ENCODE measurements around the gene SHISAL1. TPM values are rescaled to one million over a fixed set of nuclear protein-coding genes. Genes with fewer than 3 reads are reported as not detected.

Gene SHISAL1
- total RNA-seq, 1 experiment from 2014 or later, result 2.9 TPM

GRCh38 chr22:44291674-44292360, 20.9 kb downstream of the SHISAL1 start:
- Mint-ChIP-seq H3K36me3 (ENCODE audit: insufficient read depth in 1 of 3, low read depth in 3 of 3) (peaks cover 5 to 12% (median 6%) of the 10 kb centered on the region in 3 experiments; a peak in 6 of 7 replicates), H3K27ac (peak overlapping the region in 2 of 3 experiments; percentile 29 to 90; a peak in 3 of 7 replicates), H3K27me3 (ENCODE audit: low read depth) (no peaks in the 10 kb centered on the region; the same call in 1 of the 2 replicates), H3K4me1 (peaks cover 35 to 39% of the 10 kb centered on the region in 2 experiments), H3K9me3 (peaks cover 18 to 20% of the 10 kb centered on the region in 2 experiments), H3K4me3 (no peak overlapping the region)
- Histone ChIP-seq H2BK120ac (ENCODE audit: low read depth, low read length, poor library complexity, severe bottlenecking) (no peak overlapping the region), H4K8ac (replicated peaks; ENCODE audit: insufficient read length, low read depth, low read length) (no peak overlapping the region), H2BK5ac (ENCODE audit: insufficient read length, low read length) (no peak overlapping the region), H2AK5ac (ENCODE audit: insufficient read length, low read length) (no peak overlapping the region), H3K79me1 (ENCODE audit: insufficient read depth, low read depth, low read length, poor library complexity, severe bottlenecking) (no peaks in the 10 kb centered on the region), H3K27me3 (ENCODE audit: insufficient read depth, low read length) (no peaks in the 10 kb centered on the region), H3K27ac (ENCODE audit: insufficient read length, low read depth, low read length) (no peak overlapping the region), H3K4me1 (ENCODE audit: insufficient read depth, low read length) (no peaks in the 10 kb centered on the region; the same call in 1 of the 2 replicates), H3K4ac (ENCODE audit: low read depth, low read length) (no peak overlapping the region), H3K23me2 (ENCODE audit: insufficient read length, low read depth, low read length, poor library complexity, severe bottlenecking) (no peaks in the 10 kb centered on the region), H3K4me2 (ENCODE audit: insufficient read depth, insufficient read length, low read length) (no peak overlapping the region), H4K91ac (ENCODE audit: insufficient read length, low read depth, low read length) (no peak overlapping the region), H3K14ac (ENCODE audit: insufficient read depth, low read length) (peak overlapping the region; percentile 2; the same call in 1 of the 2 replicates), H4K20me1 (ENCODE audit: control insufficient read depth, insufficient read depth, insufficient read length) (no peaks in the 10 kb centered on the region), H3K9me3 (ENCODE audit: control insufficient read depth, low read depth, low read length) (no peaks in the 10 kb centered on the region), H3K56ac (ENCODE audit: insufficient read length, low read depth, low read length) (no peak overlapping the region), H3K79me2 (ENCODE audit: insufficient read depth, low read length) (no peaks in the 10 kb centered on the region), H2BK12ac (ENCODE audit: insufficient read length, low read depth, low read length) (no peak overlapping the region), H2AFZ (ENCODE audit: low read length) (no peak overlapping the region), H2BK15ac (ENCODE audit: low read depth, low read length) (no peak overlapping the region), H3K18ac (ENCODE audit: insufficient read length, low read depth, low read length) (no peak overlapping the region), H3K9ac (ENCODE audit: extremely low read depth, insufficient read length, low read length) (no peak overlapping the region), H3K23ac (ENCODE audit: insufficient read length, low read depth, low read length) (no peak overlapping the region), H4K5ac (ENCODE audit: insufficient read length, low read depth, low read length) (no peak overlapping the region), H3T11ph (ENCODE audit: low read length) (no peak overlapping the region), H2BK20ac (ENCODE audit: low read depth, low read length, poor library complexity, severe bottlenecking) (no peak overlapping the region)
- peak; percentile 79 for DNase-seq
- no CpG with 5 or more reads among the region's 21 CpGs for WGBS (ENCODE audit: extremely low coverage, insufficient read length, low lambda C conversion rate)
- TF ChIP-seq, protein P1, sequence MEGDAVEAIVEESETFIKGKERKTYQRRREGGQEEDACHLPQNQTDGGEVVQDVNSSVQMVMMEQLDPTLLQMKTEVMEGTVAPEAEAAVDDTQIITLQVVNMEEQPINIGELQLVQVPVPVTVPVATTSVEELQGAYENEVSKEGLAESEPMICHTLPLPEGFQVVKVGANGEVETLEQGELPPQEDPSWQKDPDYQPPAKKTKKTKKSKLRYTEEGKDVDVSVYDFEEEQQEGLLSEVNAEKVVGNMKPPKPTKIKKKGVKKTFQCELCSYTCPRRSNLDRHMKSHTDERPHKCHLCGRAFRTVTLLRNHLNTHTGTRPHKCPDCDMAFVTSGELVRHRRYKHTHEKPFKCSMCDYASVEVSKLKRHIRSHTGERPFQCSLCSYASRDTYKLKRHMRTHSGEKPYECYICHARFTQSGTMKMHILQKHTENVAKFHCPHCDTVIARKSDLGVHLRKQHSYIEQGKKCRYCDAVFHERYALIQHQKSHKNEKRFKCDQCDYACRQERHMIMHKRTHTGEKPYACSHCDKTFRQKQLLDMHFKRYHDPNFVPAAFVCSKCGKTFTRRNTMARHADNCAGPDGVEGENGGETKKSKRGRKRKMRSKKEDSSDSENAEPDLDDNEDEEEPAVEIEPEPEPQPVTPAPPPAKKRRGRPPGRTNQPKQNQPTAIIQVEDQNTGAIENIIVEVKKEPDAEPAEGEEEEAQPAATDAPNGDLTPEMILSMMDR (conservative IDR thresholded peaks at IDR 0.05), result no peak
